Uterus (tissue), 4 donors: ENCODE results near the gene PXMP4. TPM values are rescaled to one million over a fixed set of nuclear protein-coding genes. Genes with fewer than 3 reads are reported as not detected.

Source experiments
- DNase-seq, 2 donors: peaks; one replicate each; pipeline ENCODE4 v3.0.0-alpha.2; 2019 to 2020
- H3K27ac ChIP-seq, 2 donors: fragments of 200-600 bp; sonication (generic); 1 replicate in 1 of 2; 2 replicates in 1 of 2; pipeline ENCODE4 v1.5.1; 2016 to 2018
- H3K27me3 ChIP-seq, 2 donors: fragments of 200-600 bp; sonication (generic); one replicate each; pipeline ENCODE4 v1.5.1; 2018 to 2019; ENCODE audit warnings: control low read depth in 1 of 2
- H3K36me3 ChIP-seq, 2 donors: fragments of 200-600 bp; sonication (generic); one replicate each; pipeline ENCODE4 v1.5.1; 2019; ENCODE audit warnings: control low read depth in 1 of 2
- H3K4me1 ChIP-seq, 2 donors: fragments of 200-600 bp; sonication (generic); one replicate each; pipeline ENCODE4 v1.5.1; 2018 to 2019; ENCODE audit warnings: control low read depth in 1 of 2
- H3K4me3 ChIP-seq, 2 donors: fragments of 200-600 bp; sonication (generic); 1 replicate in 1 of 2; 2 replicates in 1 of 2; pipeline ENCODE4 v1.5.1; 2018 to 2019; ENCODE audit warnings: mild to moderate bottlenecking in 1 of 2
- H3K9me3 ChIP-seq, 2 donors: fragments of 200-600 bp; sonication (generic); one replicate each; pipeline ENCODE4 v1.5.1; 2019; ENCODE audit warnings: control low read depth in 1 of 2
- CTCF ChIP-seq, 4 experiments: fragments of 200-600 bp in 2 of 4; fragments of 450-650 bp in 2 of 4; sonication (generic) in 2 of 4; IDR thresholded peaks; one replicate each; pipeline ENCODE4 v1.5.1; 2016 to 2019; ENCODE audit warnings: antibody characterized with exemption in 4 of 4, mild to moderate bottlenecking in 2 of 4, moderate library complexity in 1 of 4
- POLR2A ChIP-seq, 2 donors: fragments of 450-650 bp; IDR thresholded peaks; one replicate each; pipeline ENCODE4 v1.6.1; 2016; ENCODE audit warnings: antibody characterized with exemption in 2 of 2, mild to moderate bottlenecking in 1 of 2, moderate library complexity in 1 of 2
- intact Hi-C: fragments of 100-400 bp; cut with DNase I; formaldehyde crosslinking; loops from one replicate; pipeline ENCODE4 v1.15.1; 2023; ENCODE audit warnings: low total_unique reads
- total RNA-seq, 4 donors: library from RNA; depleted of rRNA in 3 of 4; stranded (reverse); fragments of >200 nt in 3 of 4; gene quantifications; one replicate each; pipeline versions ENCODE4 v1.1.0 to v1.2.4, GENCODE V29; 2014 to 2023
- donor health status: DM: yes; HTN: yes; CAD: no.

The PXMP4 gene
- total RNA-seq, 4 donors from 2014 or later: 1.8 to 13.8 (median 10.7) TPM

- Histone ChIP-seq H3K27me3 (no peaks in the 10 kb centered on the region), H3K36me3 (no peaks in the 10 kb centered on the region), H3K9me3 (no peaks in the 10 kb centered on the region), H3K27ac (no peak overlapping the region), H3K4me3 (no peak overlapping the region), H3K4me1 (peaks cover 0 to 8% of the 10 kb centered on the region in 2 donors)
- intact Hi-C loops: no loop called here
- TF ChIP-seq POLR2A (IDR thresholded peaks at IDR 0.05) (no peak), CTCF (IDR thresholded peaks at IDR 0.05) (no peak)
- no peak for DNase-seq
Measured at GRCh38 chr20:33681288-33681687, 38.8 kb downstream of the PXMP4 start.

- Histone ChIP-seq H3K4me3 (no peak overlapping the region), H3K4me1 (peaks cover 3 to 9% of the 10 kb centered on the region in 2 donors), H3K27ac (no peak overlapping the region), H3K36me3 (no peaks in the 10 kb centered on the region), H3K27me3 (no peaks in the 10 kb centered on the region), H3K9me3 (no peaks in the 10 kb centered on the region)
- intact Hi-C loops: no loop called here
- TF ChIP-seq POLR2A (IDR thresholded peaks at IDR 0.05): no peak
- no peak for TF ChIP-seq CTCF (IDR thresholded peaks at IDR 0.05)
- no peak for DNase-seq
Measured at GRCh38 chr20:33680686-33681085, 39.4 kb downstream of the PXMP4 start.

- H3K9me3 ChIP-seq: no peaks in the 10 kb centered on the region
- no peak for TF ChIP-seq CTCF (IDR thresholded peaks at IDR 0.05)
- no peak for TF ChIP-seq POLR2A (IDR thresholded peaks at IDR 0.05)
- peaks cover 7 to 9% of the 10 kb centered on the region in 2 donors for H3K4me1 ChIP-seq
- H3K27me3 ChIP-seq: no peaks in the 10 kb centered on the region
- no peak for DNase-seq
- H3K27ac ChIP-seq: no peak overlapping the region
- H3K36me3 ChIP-seq: no peaks in the 10 kb centered on the region
- intact Hi-C loops: no loop called here
- no peak overlapping the region for H3K4me3 ChIP-seq
Measured at GRCh38 chr20:33679758-33680485, 40.2 kb downstream of the PXMP4 start.

- no peaks in the 10 kb centered on the region for H3K9me3 ChIP-seq
- no peak for TF ChIP-seq POLR2A (IDR thresholded peaks at IDR 0.05)
- no peak for TF ChIP-seq CTCF (IDR thresholded peaks at IDR 0.05)
- H3K27ac ChIP-seq: no peak overlapping the region
- H3K4me1 ChIP-seq: peaks cover 7 to 12% of the 10 kb centered on the region in 2 donors
- no peaks in the 10 kb centered on the region for H3K27me3 ChIP-seq
- no peaks in the 10 kb centered on the region for H3K36me3 ChIP-seq
- no peak overlapping the region for H3K4me3 ChIP-seq
- intact Hi-C loops: no loop called here
- peak in 1 of 2 donors; percentile 37 for DNase-seq
Measured at GRCh38 chr20:33677991-33678702, 42.0 kb downstream of the PXMP4 start.
